ENCODE measurements around the gene ADIPOQ. TPM values are rescaled to one million over a fixed set of nuclear protein-coding genes. Genes with fewer than 3 reads are reported as not detected.

The ADIPOQ gene
- total RNA-seq, 1 experiment from 2014 or later: not detected

- H3F3A ChIP-seq (ENCODE audit: low read length, unreplicated experiment): no peaks in the 10 kb centered on the region
- no peaks in the 10 kb centered on the region for H3K27me3 ChIP-seq (ENCODE audit: low read length)
- ATAC-seq (peak; percentile 69), DNase-seq (peak; percentile 37)
- TF ChIP-seq, protein P1, sequence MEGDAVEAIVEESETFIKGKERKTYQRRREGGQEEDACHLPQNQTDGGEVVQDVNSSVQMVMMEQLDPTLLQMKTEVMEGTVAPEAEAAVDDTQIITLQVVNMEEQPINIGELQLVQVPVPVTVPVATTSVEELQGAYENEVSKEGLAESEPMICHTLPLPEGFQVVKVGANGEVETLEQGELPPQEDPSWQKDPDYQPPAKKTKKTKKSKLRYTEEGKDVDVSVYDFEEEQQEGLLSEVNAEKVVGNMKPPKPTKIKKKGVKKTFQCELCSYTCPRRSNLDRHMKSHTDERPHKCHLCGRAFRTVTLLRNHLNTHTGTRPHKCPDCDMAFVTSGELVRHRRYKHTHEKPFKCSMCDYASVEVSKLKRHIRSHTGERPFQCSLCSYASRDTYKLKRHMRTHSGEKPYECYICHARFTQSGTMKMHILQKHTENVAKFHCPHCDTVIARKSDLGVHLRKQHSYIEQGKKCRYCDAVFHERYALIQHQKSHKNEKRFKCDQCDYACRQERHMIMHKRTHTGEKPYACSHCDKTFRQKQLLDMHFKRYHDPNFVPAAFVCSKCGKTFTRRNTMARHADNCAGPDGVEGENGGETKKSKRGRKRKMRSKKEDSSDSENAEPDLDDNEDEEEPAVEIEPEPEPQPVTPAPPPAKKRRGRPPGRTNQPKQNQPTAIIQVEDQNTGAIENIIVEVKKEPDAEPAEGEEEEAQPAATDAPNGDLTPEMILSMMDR (conservative IDR thresholded peaks at IDR 0.05; ENCODE audit: low read depth, low read length): no peak
- TF ChIP-seq EZH2phosphoT487 (IDR thresholded peaks at IDR 0.05; ENCODE audit: borderline replicate concordance, low read length): no peak
- TF ChIP-seq EZH2 (IDR thresholded peaks at IDR 0.05; ENCODE audit: low read length, unreplicated experiment): no peak
- H3K4me2 ChIP-seq (ENCODE audit: low read length): no peak overlapping the region; the same call in 1 of the 2 replicates
- H3K27ac ChIP-seq (ENCODE audit: low read length): peak overlapping the region; percentile 27; the same call in 1 of the 2 replicates
- ChIA-PET POLR2A (ENCODE audit: unreplicated experiment) (interaction anchor here (0.7 kb wide), 1 partner anchor 86 kb away, joined by 3 read pairs; no protein-coding TSS in a partner anchor), CTCF (interaction anchor here (0.6 kb wide), 1 partner anchor 296 kb away, joined by 5 read pairs; no protein-coding TSS in a partner anchor)
- no peaks in the 10 kb centered on the region for H4K20me1 ChIP-seq (ENCODE audit: low read length)
- peaks cover 19% of the 10 kb centered on the region; the same call in 1 of the 2 replicates for H3K4me1 ChIP-seq (ENCODE audit: insufficient read depth, low read length)
- 0 out of 2 replicates have a peak overlapping the region, but pooled peaks have one; percentile 25 for H2AFZ ChIP-seq (ENCODE audit: low read length)
- H3K36me3 ChIP-seq (ENCODE audit: low read depth, low read length): no peaks in the 10 kb centered on the region
- no peaks in the 10 kb centered on the region for H3K9me3 ChIP-seq (ENCODE audit: low read length)
- H3K9ac ChIP-seq (ENCODE audit: low read length): no peak overlapping the region
- intact Hi-C loops (cut with micrococcal nuclease): no loop called here
- no peaks in the 10 kb centered on the region for H3K79me2 ChIP-seq (ENCODE audit: low read length)
- H3K9me2 ChIP-seq (replicated peaks; ENCODE audit: low read length): no peaks in the 10 kb centered on the region
- no peak overlapping the region for H3K4me3 ChIP-seq (ENCODE audit: low read length)
- no TSS peak for BruUV-seq (replicated peaks)
Observed at GRCh38 chr3:186869253-186870100, 27.0 kb downstream of the ADIPOQ start.

GRCh38 chr3:186870421-186871201 is 28.1 kb downstream of the ADIPOQ start:
- Histone ChIP-seq H3K79me2 (ENCODE audit: low read length) (no peaks in the 10 kb centered on the region), H3F3A (ENCODE audit: low read length, unreplicated experiment) (no peaks in the 10 kb centered on the region), H3K9me2 (replicated peaks; ENCODE audit: low read length) (no peaks in the 10 kb centered on the region), H3K4me1 (ENCODE audit: insufficient read depth, low read length) (peaks cover 19% of the 10 kb centered on the region; the same call in 1 of the 2 replicates), H3K4me3 (ENCODE audit: low read length) (no peak overlapping the region), H3K4me2 (ENCODE audit: low read length) (no peak overlapping the region), H4K20me1 (ENCODE audit: low read length) (no peaks in the 10 kb centered on the region), H3K27ac (ENCODE audit: low read length) (no peak overlapping the region), H3K27me3 (ENCODE audit: low read length) (no peaks in the 10 kb centered on the region), H2AFZ (ENCODE audit: low read length) (no peak overlapping the region; the same call in 1 of the 2 replicates), H3K9ac (ENCODE audit: low read length) (no peak overlapping the region), H3K36me3 (ENCODE audit: low read depth, low read length) (no peaks in the 10 kb centered on the region), H3K9me3 (ENCODE audit: low read length) (no peaks in the 10 kb centered on the region)
- BruUV-seq (replicated peaks): no TSS peak
- intact Hi-C loops (cut with micrococcal nuclease): no loop called here
- DNase-seq (peak; percentile 46), ATAC-seq (no peak)
- TF ChIP-seq, protein P1 (conservative IDR thresholded peaks at IDR 0.05; ENCODE audit: low read depth, low read length): no peak
- TF ChIP-seq EZH2 (IDR thresholded peaks at IDR 0.05; ENCODE audit: low read length, unreplicated experiment) (no peak), EZH2phosphoT487 (IDR thresholded peaks at IDR 0.05; ENCODE audit: borderline replicate concordance, low read length) (no peak)
- ChIA-PET CTCF (no interaction called here), POLR2A (ENCODE audit: unreplicated experiment) (no interaction called here)
